GM19463 (cell line): ENCODE measurements around the gene PLCD4.

Experiments used
- ATAC-seq: cut with Tn5 transposase; IDR thresholded peaks from one replicate; pipeline ENCODE4 v1.9.1; 2021; ENCODE audit warnings: mild to moderate bottlenecking, moderate library complexity; ENCODE audit not compliant: unreplicated experiment

The PLCD4 gene

DNA sequence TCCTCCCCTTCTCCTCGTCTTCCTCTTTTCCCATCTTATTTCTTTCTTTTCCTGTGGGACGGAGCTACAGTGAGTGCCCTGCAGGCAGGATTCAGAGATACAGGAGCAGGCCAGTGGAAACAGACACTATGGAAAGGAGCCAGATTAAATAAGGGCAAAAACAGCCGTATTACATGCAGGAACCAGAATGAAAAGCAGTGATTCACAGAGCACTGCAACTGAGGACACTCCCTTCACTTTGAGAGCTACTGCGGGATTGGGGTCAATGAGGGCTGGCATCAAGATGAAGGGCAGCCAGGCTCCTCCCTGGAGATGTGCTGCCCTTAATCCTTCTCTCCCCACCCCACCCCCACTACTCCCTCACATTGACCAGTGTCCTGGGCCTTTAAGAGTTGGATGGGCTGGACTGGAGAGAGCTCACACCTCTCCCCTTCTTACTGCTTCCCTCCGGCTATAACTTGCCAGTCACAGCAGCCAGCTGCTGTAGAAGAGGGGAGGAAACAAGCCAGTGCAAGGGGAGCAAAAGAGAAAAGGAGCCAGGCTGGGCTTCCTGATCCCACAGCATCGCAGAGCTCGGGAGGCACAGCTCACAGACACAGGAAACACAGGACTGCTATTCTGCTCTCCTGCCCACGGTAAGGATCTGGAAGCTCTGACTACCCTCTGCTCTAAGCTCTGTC lies at the start of gene PLCD4:
PLCD4 (plus strand) TSS at position 464 of the 680 bp plus-strand sequence. CDS start 7,841 bp downstream, outside the sequence.
- ATAC-seq: no peak

DNA sequence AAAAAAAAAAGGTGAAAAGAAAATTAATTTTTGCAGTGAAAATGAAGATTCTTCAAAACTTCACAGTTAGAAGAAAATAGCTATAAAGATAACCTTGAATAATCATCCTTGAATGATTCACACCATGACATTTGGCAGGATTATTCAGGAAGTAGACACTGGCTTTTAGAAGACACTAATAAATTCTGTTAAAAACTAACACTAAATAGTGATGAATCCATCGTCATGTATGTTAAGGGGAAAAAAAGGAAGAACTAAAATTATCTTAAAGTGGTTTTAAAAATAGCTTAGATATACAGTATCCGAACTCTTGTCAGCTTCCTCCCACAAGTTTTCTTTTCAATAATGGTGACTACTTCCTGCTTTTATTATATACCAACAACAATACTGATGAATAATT lies 49.8 kb upstream of the PLCD4 start:
- no peak for ATAC-seq

DNA sequence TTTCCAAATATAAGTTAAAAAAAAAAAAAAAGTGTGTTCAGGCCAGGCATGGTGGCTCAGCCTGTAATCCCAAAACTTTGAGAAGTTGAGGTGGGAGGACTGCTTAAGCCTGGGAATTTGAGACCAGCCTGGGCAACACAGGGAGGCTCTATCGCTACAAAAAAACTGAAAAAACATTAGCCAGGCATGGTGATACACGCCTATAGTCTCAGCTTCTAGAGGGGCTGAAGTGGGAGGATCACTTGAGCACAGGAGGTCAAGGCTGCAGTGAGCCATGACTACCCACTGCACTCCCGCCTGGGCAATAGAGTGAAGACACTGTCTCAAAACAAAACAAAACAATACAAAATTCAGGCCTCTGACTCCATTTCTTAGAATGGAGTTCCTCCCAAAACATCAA lies 48.7 kb upstream of the PLCD4 start:
- ATAC-seq: no peak

DNA sequence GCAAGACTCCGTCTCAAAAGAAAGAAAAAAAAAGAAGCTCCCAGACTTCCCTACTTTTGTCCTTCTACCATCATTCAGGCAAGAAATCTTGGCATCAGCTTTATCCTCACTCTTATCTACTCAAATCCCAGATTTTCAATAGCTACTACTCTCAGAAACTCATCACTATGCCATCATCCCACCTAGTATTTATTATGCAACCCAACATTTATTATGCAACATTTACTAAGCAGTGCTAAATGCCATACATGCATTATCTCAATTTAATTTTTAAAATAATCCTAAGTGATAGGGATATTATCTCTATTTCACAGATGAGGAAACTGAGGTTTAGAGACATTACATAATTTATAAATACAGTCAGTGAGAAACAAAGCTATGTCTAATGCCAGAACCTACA lies 43.6 kb upstream of the PLCD4 start:
- no peak for ATAC-seq

DNA sequence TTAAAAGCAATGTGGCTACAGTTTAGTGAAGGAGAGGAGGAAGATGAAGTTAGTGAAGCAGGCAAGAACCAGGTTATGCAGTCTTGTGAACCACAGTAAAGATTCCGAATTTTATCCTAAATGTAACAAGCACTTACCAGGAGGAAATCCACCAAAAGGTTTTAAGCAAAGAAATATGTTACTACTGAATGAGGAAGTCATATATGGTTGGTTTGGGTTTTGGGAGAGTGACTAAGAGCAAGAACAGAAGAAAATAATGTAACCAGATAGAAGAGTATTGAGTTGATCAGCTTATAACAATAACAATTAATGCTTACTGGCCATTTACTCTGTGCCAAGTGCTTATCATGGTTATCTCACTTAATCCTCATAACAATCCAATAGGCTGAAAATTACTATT lies 41.4 kb upstream of the PLCD4 start:
- no peak for ATAC-seq

DNA sequence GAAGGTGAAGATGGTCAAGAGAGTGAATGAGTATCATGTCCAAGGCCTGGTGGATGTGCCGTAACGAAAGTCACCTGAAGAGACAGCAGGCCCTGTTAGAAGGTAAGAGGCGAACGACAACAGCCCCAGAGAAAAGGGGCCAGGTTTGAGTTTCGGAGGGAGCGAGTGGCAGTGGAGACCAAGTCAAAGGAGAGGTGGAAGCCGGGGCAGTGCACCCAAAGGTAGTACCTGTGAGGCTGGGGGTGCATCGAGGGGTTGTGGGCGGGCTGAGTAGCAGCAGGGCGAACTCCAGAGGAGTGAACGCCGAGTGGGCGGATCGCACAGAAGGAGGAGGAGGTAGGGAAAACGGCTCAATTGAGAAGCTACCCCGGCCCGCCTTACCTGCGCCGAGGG lies 39.9 kb upstream of the PLCD4 start:
- ATAC-seq: peak; percentile 28

DNA sequence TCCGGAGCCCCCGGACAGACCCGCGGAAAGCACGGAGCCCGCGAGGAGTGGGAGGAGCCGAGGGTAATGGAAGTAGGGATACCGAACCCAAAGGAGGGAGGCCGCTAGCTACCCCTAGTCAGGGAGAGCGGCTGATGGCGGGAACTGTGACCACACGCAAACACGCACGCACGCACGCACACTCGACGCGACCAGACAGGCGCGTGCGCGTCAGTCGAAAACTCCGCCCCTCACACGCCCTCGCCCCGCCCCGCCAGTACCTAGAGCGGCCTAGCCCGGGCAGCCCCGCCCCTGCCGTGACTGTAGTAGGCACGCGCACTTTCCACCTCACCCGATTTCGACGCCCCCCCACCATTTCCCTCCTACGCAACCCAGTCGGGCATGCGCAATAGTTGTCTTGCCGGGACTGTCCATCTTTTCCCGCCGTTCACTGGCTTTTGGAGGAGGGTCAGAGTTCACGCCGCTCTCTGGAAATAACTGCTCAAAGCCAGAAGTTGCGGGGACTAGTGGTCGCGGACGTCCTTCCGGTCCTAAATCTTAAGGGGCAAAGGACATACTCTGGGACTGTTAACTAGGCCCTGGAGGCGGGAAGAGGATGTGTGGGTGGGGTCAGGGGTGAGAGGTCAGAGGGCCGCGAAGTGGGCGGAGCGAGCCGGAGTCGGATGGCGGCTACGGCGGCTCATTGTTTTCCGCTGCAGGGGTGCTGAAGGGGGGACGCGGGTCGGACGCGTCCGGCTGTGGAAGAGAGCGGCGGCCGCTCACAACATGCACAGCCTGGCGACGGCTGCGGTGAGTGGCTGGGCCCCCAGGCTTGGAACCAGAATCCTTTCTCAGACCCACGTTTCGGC lies 39.3 kb upstream of the PLCD4 start, which contains the start of the genes CNOT9 and USP37:
CNOT9 (plus strand) TSS at position 650 of the 848 bp plus-strand sequence; CDS start at position 766, 116 bp downstream.
USP37 (minus strand) TSS at position 162 of the 848 bp plus-strand sequence. CDS start 9,698 bp downstream, outside the sequence.
- peak; percentile 77 for ATAC-seq

DNA sequence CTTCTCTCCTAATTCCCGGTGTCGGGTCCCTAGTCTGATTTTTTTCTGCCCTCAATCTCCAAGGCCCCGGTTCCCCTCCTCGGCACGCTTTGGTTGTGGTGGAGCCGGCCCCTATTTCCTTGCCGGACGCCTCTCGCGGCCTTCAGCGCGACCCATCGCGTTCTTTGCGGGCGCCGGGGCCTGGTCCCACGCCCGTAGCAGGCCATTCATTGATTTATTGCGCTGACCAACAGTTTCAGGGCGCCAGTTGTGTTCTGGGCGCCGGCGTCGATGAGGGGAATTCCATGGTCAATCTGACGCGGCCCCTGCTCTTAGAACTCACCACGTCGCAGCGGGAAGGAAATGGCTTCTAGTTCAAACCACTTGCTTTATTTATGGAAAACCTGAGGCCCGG lies 38.7 kb upstream of the PLCD4 start:
- ATAC-seq: peak; percentile 30

DNA sequence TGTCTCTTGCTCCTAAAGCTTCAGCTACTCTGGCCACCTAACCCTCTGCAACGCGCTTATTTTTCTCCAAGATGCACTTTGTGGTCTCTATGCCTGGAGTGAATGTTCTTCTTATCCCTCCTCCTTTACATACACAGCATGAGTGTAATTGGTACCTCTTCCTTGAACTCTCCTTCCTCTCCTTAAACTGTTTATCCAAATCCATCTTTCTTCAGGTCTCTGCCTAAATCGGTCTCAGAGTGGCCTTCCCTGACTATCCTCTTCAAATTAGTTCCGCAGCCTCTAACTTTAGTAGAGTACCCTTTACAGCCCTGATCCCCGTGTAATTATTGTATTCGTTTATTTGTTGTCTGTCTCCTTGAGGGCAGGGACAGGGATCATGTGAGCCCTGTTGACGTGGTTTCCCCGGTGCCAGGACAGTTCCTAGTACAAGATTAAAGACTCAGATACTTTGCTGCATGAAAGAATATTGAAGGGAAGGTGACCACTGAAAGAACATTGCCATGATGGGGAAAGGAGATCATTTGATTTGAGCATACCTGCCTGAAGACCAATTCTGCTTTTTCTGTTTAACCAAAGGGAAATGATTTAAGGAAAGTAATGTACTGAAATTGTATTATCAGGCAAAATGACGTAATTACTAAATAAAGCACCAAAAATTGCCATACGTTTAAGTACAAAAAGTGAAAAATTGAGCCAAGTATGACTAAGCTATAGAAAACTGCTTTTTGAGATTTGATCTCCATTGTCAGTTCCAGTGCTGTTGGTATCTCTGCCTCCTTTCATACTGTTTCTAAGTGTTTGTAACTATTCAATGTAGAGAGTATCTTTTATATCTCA lies 37.8 kb upstream of the PLCD4 start:
- ATAC-seq: no peak

DNA sequence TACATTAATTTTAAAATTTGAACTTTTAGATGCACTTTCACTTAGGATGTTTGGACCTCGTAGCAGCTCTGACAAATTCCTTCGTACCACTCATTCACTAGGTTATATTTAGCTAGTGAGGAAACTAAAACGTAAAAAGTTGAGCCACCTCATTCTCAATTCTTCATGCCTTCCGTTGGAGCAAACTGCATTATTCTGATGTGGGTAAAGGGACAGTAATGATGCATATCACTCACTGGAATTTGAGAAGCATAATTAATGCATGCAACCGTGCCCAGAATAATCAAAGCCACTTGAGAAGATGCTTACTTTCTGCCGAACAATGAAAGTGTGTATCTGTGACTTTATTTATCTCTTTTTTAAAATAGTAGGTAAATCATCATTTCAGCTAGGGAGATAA lies 36.8 kb upstream of the PLCD4 start:
- no peak for ATAC-seq

DNA sequence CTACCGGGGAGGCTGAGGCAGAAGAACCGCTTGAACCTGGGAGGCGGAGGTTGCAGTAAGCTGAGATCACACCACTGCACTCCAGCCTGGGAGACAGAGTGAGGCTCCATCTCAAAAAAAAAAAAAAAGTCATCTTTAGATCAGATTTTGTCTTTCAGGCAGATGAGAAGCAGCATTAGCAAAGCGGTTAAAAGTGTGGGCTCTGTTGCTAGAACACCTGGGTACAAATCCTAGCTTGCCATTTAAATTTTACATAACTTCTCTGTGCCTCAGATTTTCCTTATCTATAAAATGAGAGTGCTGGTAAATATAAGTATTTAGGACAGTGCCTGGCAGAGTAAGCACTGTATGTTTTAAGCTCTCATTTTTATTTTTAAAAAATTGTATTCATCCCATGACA lies 30.8 kb upstream of the PLCD4 start:
- no peak for ATAC-seq

DNA sequence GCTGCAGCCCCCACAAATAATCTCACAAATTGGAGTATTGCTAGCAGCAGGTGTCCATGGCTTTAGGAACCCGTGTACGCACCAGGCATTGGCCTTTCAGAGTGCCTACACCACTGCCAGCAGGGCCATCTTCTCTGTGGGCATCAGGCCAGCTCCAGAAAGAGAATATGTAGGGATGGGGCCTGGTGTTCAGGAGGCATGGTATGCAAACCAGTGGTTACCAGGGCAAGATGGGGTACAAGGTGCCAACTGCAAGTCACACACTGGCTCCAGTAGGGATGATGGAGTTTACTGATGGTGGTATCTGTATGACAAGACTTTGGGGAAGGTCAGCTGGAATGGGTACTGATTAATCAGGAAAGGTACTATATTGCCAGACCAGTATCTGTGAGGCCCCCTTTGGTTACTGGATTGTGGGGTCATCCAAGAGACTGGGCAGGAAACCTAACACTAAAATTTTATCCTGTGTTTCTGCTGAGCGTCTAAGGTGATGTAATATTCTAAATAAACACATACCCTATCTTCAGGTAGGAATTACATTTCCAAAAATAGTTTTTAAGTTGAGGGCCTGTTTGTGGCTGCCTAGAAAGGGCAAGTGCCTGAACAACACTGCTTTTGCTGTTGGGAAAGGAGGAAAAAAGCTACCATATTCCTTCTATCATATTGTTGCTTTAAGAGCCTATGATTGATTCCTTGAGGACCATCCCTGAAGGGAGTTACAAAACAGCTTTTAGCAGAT lies 30.0 kb upstream of the PLCD4 start:
- ATAC-seq: no peak

DNA sequence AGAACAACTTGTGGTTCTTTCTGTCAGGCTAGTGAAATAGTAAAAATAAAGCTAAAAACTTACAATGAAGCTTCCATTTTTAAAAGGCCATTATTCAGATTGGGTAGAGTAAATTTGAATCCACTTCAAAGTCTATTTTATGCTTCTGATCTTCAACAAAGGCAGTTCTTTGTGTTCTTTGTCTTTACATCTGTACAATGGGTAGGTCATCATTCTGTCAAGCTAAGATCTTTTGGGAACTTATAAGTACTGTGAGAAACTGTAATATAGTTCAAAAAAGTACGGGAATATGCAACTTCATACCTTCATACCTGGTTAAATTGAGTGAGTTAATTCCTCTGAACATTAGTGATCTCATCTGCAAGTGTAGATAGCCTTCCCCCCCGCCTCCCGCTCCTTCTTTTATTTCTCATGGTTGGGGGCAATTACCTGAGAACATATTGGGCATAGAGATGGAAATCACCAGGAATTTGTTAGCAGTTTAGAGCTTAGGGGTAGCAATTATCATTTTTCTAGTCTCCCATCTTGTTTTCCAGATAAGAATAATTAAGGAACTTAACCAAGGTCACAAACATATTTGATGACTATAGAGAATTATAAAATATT lies 29.3 kb upstream of the PLCD4 start:
- ATAC-seq: no peak

DNA sequence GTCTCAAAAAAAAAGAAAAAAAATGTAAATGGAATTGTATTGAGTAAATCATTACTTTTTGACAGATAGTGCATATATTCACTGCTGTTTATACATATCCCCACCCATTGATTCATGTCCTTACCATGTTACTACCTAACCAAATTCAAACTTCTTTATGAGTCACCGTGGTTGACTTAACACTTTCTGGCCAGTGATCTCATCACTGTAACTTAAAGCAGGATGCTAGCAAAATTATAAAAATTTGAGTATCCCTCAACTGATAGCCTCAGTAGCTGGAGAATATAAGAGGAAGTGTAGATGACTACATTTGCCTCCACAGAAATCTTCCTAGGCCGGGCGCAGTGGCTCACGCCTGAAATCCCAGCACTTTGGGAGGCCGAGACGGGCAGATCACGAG lies 25.6 kb upstream of the PLCD4 start:
- ATAC-seq: peak; percentile 97

DNA sequence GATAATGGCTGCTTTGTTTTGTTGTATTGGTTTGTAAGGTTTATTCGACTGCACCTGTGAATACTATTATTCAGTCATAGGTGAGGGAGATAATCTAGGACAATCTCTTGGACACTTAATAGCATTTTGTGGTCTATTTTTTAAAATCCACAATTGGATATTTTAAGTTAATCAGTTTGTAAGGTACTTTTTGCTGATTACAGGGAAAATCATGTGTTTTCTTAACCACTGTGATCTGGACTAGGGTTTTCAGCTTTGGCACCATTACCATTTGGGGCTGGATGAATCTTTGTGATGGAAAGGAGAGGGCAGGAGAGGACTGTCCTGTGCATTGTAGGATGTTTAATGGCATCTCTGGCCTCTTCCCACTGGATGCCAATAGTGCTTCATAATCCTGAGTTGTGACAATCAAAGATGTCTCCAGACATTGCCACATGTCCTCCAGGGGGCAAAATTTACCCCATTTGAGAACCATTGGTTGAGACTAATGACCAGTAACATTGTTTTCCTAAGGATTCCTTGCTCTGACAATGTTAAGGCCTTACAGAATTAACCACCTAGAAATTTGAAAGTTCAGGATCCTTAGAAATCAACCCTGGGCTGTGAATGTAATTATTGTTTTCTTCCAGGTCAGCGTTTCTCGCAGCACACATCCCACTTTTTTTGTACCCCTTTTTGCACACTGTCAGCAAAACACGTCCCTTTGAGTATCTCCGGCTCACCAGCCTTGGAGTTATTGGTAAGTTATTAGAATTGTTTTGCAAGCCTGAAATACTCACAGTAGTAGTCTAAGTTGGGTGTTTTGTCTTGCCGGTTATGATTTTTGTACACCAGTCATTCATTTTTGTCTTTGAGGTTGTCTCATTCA lies 23.5 kb upstream of the PLCD4 start:
- ATAC-seq: no peak

DNA sequence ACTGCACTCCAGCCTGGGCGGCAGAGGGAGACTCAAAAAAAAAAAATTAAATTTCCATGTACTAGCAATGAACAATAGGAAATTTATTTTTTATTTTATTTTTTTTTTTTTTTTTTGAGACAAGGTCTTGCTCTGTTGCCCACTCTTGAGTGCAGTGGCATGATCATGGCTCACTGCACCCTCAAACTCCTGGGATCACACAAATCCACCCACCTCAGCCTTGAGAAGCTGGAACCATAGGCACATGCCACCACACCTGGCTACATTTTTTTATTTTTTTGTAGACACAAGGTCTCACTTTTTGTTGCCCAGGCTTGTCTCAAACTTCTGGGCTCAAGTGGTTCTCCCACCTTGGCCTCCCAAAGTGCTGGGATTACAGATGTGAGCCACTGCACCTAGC lies 22.2 kb upstream of the PLCD4 start:
- ATAC-seq: no peak

DNA sequence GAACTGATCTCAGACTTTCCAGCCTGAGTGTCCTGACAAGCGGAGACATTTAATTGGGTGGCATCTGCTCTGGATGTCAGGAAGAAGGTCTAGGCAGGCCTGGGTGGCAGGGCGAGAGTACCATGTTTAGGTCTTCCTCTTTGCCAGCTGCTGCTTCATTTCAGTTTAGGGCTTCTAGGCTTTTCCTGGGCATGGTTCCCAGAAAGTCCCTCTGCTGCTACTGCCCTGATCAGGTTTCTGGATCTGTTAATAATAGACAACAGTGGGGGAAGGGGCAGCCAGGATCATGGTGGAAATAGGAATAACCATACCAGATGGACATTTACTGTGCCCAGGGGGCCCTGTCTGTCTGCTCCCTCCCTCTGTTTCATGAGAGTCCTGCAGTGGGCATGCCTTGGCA lies 2.3 kb upstream of the PLCD4 start:
- ATAC-seq: no peak

DNA sequence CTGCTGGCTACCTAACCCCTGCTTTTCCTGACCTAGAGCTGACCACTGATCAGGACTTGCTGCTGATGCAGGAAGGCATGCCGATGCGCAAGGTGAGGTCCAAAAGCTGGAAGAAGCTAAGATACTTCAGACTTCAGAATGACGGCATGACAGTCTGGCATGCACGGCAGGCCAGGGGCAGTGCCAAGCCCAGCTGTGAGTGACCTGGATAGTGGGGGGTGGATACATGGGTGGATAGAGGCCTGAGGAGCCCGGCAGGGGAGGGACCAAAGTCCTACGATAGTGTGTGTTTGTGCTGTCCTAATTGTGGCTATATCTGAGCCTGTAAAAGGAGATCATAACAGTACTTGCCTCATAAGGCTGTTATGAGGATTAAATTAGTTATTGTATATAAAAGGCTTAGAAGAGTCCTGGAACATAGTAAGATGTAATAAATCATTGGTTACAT lies 8.2 kb downstream of the PLCD4 start:
- ATAC-seq: no peak
